GM08714 (cell line): ENCODE data around the gene HELLS.

ENCODE experiments used
- H3K4me3 ChIP-seq: fragments of 200-500 bp; sonication (Bioruptor generic); 2 replicates; pipeline ENCODE4 v1.5.1; 2014; ENCODE audit warnings: mild to moderate bottlenecking, low read length, inconsistent platforms
- ZNF274 ChIP-seq: IDR thresholded peaks from 2 replicates; pipeline ENCODE4 v1.6.1; 2012; ENCODE audit warnings: mild to moderate bottlenecking, low read depth, low read length

HELLS gene

DNA sequence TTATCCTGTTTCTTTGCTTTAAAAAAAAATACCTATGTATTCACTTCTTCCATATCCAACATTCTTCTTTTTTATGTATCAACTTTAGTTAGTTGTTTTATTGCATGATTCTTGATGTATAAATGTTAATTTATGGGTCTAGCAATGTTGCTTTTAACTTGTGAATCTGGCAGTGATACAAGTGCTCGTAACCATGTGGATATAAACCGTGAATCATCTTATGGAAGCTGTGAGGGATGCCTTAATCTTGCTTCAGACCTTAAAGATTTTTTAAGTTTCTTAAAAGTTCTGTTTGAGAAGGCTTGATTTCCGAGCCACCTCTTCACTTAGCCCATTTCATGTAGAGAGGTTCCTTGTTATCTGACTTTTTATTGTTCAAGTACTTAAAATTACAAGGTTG lies 25.9 kb downstream of the HELLS start:
- TF ChIP-seq ZNF274: no peak

DNA sequence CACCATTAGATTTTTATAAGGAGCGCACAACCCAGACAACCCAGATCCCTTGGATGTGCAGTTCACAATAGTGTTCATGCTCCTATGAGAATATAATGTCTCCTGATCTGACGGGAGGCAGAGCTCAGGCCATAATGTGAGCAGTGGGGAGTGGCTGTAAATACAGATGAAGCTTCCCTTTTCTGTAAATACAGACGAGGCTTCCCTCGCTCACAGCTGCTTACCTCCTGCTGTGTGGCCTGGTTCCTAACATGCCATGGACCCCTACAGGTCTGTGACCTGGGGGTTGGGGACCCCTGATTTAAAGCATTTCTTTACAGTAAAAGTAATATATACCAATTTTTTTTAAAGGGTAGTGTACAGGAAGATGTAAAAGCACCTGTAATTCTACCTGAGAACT lies 33.2 kb downstream of the HELLS start:
- no peak for TF ChIP-seq ZNF274

More for the DNA sequence above, 25.9 kb downstream of the HELLS start:
- no peak overlapping the region for H3K4me3 ChIP-seq

DNA sequence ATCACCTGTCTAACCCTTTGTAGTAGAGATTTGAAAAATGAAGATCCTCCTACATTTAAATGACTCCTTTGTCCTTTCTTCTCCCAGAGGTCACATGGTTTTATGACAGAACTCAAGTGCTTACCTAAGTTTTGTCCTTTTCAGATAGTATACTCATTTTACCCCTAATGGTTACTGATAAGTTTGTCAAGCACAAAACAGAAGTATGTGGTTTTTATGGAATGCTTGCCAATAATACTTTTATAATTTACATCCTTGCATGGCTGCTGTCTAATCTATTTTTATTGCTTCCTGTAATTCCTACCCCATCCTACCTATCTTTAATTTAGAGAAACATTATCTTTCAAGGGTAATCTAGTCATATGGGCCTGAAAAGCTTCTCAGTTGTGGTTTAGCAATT lies 37.5 kb downstream of the HELLS start:
- no peak for TF ChIP-seq ZNF274
- no peak overlapping the region for H3K4me3 ChIP-seq

More for the DNA sequence above, 33.2 kb downstream of the HELLS start:
- H3K4me3 ChIP-seq: no peak overlapping the region

DNA sequence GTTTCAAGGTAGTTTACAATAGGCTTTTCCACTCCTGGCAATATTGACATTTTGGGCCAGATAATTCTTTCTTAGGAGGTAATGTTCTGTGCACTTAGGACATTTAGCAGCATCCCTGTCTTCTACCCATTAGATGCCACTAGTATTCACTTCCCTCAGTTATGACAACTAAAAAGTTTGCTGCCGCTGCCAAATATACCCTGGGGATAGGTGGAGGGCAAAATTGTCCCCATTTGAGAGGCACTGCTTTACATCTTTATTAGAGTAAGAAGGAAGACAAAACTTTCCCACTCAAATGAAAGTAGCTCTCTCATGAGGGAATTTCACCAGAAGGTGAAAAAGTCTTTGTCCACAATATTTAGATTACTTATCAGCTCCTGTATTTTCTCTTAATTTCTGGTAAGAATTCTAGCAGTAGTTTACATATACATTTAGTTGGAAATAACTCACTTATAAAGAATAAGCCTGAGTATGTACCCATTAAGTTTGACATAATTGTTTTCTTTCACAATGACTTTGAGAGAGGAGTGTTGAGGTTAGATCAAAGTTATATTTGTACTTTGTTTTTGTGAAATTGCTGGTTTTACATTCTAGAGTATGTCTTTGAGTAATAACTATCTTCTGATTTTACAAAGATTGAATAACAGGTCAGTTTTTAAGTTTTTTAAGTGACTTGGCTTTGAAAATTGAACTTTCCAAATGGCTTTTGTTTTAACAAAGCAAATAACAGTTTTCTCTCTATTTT lies 46.0 kb downstream of the HELLS start:
- no peak overlapping the region; the same call in 1 of the 2 replicates for H3K4me3 ChIP-seq
- no peak for TF ChIP-seq ZNF274

DNA sequence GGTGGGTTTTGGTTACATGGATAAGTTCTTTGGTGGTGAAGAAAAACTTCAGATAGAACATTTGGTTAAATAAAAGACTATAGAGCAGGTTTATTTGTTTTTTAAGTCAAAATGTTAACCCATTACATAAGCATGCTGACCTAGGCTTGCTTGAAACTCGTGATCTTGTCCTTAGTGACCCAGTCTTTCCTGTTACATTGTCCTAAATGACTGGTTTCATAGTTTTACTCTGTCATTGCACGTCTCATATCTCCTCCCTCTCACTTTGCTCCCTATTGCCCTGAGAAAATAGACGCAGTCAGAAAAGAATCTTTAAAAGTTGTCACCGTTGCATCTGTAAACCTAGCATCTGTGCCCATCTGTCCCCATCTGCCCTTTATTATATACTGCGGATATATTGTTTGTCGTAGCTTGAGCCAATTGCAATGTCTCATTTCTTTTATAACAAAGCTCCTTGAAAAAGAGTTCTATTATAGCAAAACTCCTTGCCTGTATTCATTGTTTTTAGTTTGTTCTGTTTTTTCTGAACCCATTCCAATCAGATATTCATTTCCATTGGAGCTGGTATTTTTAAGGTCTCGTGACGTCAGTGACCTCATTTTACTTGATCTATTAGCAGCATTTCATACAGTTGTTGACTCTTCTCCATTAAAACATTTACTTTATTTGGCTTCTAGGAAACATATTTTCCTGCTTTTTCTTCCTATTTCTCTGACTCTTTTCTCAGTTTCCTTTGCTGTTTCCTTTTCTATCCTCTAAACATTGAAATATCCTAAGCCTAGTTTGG lies 57.3 kb downstream of the HELLS start:
- no peak for TF ChIP-seq ZNF274

DNA sequence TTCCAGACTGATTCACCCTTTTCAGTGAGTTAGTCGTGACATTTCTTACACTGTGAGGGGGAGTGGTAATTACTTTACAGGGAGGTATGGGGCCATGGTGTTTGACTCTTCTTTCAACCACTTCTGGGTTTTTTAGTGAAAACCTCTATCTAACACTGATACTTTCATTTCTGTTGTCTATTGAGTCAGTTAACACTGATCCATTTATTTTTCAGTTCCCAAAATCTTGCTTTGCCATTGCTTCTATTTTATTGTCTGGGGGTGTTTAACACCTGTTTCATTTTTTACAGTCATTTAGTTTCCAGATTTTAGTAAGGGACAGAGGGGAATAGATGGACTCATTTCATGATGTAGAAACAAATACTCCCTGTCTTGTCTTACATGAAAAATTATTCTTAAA lies 61.5 kb downstream of the HELLS start:
- TF ChIP-seq ZNF274: no peak
- no peak overlapping the region for H3K4me3 ChIP-seq

More for the DNA sequence above, 57.3 kb downstream of the HELLS start:
- no peak overlapping the region for H3K4me3 ChIP-seq

DNA sequence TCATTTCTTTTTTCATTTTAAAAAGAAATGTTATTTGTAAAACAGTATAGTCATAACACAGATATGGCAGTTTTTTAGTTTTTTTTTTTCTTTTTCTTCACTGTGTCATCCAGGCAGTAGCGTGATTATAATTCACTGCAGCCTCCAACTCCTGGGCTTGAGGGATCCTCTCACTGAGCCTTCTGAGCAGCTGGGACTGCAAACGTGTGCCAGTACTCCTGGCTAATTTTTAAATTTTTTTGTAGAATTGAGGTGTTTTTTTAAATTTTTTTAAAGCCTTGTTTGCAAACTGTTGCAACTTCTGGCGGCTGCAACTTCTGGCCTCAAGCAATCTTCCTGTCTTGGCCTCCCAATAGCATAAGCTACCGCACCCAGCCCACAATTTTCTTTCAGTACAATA lies 63.0 kb downstream of the HELLS start:
- TF ChIP-seq ZNF274: no peak
- no peak overlapping the region for H3K4me3 ChIP-seq

DNA sequence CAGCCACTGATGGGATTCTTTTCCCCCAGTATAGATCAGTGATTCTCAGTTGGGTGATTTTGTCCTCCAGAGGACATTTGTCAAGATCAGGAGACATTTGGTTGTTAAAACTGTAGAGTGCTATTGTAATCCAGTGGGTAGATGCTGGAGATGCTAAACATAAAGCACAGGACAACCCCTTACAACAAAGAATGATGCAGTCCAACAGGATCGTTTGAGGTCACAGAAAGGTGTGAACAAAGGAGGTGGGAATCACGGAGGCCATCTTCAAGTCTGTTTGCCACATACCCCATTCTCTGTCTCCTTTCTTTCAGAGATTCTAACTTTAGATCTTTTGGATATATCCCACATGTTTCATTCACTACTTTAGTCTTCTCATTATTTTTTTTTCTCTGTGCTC lies 69.0 kb downstream of the HELLS start:
- no peak for TF ChIP-seq ZNF274
- no peak overlapping the region for H3K4me3 ChIP-seq

DNA sequence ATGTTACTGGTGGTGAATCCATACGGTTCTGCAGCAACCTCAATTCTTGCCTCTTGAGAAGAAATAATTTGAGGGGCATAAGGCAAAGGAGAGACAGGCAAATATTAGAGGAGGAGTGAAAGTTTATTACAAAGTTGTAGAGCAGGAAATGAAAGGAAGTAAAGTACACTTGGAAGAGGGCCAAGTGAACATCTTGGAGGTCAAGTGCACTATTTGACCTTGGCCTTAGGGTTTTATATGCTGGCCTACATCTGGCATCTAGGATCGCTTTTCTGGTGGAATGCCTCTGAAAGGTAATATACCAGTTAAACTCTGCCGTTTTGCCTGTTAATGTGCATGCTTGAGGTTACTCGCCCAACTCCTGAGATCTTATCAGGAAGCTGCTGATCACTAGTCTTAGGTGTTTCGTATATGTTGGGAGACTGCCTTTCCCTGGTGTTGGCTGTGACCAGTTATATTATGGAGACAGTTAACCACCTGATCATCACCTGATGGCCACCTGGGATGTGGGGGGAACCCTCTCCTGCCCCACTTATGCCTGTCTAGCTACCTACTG lies 71.9 kb downstream of the HELLS start:
- no peak overlapping the region for H3K4me3 ChIP-seq
- TF ChIP-seq ZNF274: no peak

DNA sequence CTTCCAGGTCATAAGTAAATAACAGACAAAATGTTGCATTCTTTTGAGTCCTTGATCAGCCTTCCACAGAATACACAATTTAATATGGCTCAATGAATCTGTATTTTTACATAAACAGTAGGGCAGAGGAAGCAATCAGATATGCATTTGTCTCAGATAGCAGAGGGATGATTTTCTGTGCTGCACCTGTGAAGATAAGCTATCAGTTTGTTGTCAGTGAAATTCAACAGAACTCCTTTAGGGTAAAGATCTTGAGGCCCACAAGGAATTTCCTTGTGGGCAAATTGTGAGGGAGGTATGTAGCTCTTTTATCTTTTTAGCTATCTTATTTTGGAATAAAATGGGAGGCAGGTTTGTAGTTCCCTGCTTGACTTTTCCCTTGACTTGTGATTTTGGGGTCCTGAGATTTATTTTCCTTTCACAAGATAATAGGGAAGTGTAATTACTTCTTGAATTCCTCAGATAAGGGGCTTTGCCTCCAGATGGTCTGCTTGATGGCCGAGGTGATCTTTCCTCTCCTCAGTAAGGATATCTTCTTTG lies 77.1 kb downstream of the HELLS start:
- TF ChIP-seq ZNF274: no peak
- H3K4me3 ChIP-seq: no peak overlapping the region

DNA sequence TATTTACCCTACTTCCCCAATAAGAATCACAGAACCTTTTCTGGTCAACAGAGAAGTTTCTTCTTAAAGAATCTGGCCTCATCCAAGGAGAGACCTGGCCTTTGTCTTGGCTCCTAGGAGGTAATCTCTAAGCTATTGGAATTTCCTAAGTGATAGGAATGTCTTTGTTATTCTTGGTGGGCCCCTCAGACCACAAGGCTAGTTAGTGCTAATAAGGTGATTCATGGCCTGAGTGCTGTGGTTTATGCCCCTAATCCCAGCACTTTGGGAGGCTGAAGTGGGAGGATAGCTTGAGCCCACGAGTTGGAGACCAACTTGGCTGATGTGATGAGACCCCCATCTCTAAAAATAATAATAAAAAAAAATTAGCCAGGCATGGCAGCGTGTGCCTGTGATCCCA lies 78.0 kb downstream of the HELLS start:
- no peak overlapping the region for H3K4me3 ChIP-seq
- TF ChIP-seq ZNF274: no peak

DNA sequence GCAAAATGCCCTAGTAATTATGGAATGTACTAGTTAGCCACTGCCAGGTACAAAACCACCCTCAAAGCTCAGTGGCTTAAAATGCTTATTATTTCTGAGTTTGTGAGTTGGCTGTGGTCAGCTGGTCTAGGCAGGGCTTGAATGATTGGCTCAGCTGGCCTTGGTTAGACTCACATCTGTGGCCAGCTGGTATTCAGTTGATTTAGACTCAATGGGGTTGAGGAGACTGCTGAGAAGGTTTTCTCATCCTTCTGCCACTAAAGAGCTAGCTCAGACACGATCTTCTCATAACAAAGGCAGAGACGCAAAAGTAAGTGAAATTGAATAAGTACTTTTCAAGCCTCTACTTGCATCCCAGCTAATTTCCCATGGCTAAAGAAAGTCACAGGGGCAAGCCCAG lies 80.9 kb downstream of the HELLS start:
- TF ChIP-seq ZNF274: no peak
- H3K4me3 ChIP-seq: no peak overlapping the region

DNA sequence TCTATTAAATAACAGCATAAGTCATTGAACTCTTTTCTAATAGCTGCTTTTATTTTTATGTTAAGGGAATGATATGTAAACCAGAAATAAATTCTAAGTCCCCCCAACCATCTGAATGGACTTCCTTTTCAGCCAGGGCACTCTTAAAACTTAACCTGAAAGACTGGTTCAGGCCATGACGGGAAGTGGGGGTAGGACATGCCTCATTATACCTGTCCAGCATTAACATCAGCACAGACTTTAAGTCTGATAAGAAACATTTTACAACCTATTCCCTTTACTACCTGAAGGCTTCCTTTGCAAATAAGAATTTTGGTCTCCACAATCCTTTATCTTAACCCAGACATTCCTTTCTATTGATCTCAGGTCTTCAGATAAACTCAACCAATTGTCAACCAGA lies 81.9 kb downstream of the HELLS start:
- no peak for TF ChIP-seq ZNF274
- H3K4me3 ChIP-seq: no peak overlapping the region

DNA sequence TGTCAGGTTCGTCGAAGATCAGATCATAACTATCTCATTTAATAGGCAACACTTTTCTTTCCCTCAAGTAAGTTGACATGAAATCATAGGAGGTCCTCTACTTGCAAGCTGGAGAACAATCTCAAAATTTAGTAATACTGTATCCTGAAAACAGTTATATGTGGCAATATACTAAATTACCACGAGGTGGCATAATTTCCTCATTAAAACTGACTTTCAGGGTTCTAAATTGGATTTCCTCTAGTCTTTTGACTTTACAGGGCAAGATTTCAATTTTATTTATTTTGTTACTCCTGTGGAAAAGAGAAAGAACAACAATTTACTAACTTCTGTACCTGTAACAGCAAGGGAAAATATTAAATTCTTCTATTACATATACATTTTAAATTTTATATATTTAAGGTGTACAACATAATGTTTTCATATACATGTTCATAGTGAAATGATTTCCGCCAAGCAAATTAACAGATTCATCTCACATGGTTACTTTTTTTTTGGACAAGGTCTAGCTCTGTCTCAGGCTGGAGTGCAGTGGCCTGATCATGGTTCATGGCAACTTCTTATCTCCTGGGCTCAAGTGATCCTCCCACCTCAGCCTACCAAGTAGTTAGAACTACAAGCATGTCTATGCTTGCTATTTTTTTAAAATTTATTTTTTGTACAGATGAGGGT lies 84.6 kb downstream of the HELLS start:
- TF ChIP-seq ZNF274: no peak
- no peak overlapping the region for H3K4me3 ChIP-seq
